HCT116 (cell line): Measurements from ENCODE around the gene SERTM1. TPM values are rescaled to one million over a fixed set of nuclear protein-coding genes. Genes with fewer than 3 reads are reported as not detected.

ENCODE experiments used
- ATAC-seq: fragments of 200-7000 bp; cut with Tn5 transposase; 2 replicates; pipeline ENCODE4 v1.9.1; 2020; ENCODE audit warnings: mild to moderate bottlenecking, moderate library complexity
- BruUV-seq: library from RNA; stranded (reverse); fragments of 400-500 nt; replicated peaks from 2 replicates; lab custom pipeline; 2021; lab: Mats Ljungman, UMichigan
- CTCF ChIA-PET: fragments of 300-600 bp; sonication (Branson Sonifier 250); formaldehyde crosslinking; loops from one replicate; lab custom pipeline; 2021; ENCODE audit warnings: antibody characterized with exemption; lab: Charles Lee
- POLR2A ChIA-PET: fragments of 300-600, 350-600 bp; sonication (Branson Sonifier 250); formaldehyde crosslinking; loops from one replicate; lab custom pipeline; 2021; ENCODE audit warnings: antibody characterized with exemption; lab: Charles Lee
- RAD21 ChIA-PET, 2 experiments: fragments of 300-600 bp; sonication (Branson Sonifier 250); formaldehyde crosslinking; loops; one replicate each; lab custom pipeline; 2023; ENCODE audit warnings: low total read pairs in 2 of 2; ENCODE audit not compliant: uncharacterized antibody in 2 of 2, unreplicated experiment in 2 of 2, low non-redundant PET in 1 of 2; lab: Charles Lee
- DNase-seq: peaks from one replicate; pipeline ENCODE4 v3.0.0-alpha.2; 2010; ENCODE audit warnings: low read depth, low spot score
- H2AFZ ChIP-seq: fragments of 200-600 bp; shearing (Covaris generic), sonication (generic); 2 replicates; pipeline ENCODE4 v1.6.1; 2017; ENCODE audit warnings: low read depth, mixed run types, mixed read lengths, antibody characterized with exemption, low read length; ENCODE audit not compliant: poor library complexity, severe bottlenecking
- H3K27ac ChIP-seq: 2 replicates; pipeline ENCODE4 v1.5.1; 2012; ENCODE audit warnings: low read depth, low read length
- H3K27me3 ChIP-seq: fragments of 200-600 bp; sonication (generic); 2 replicates; pipeline ENCODE4 v1.6.1; 2016; ENCODE audit warnings: mixed run types, low read length, mixed read lengths; ENCODE audit not compliant: insufficient read depth
- H3K36me3 ChIP-seq, 2 experiments: fragments of 200-500 bp in 1 of 2; fragments of 200-600 bp in 1 of 2; sonication (Bioruptor generic) in 1 of 2; sonication (generic) in 1 of 2; 2 replicates each; pipeline versions ENCODE4 v1.5.1 to v1.6.1; 2014 to 2016; ENCODE audit warnings: low read length in 2 of 2, inconsistent platforms in 1 of 2, mixed read lengths in 1 of 2, mixed run types in 1 of 2; ENCODE audit not compliant: insufficient read depth in 2 of 2, control insufficient read depth in 1 of 2
- H3K4me1 ChIP-seq, 2 experiments: fragments of 200-600 bp in 1 of 2; sonication (generic) in 1 of 2; 2 replicates each; pipeline versions ENCODE4 v1.5.1 to v1.6.1; 2012 to 2017; ENCODE audit warnings: low read length in 2 of 2, inconsistent platforms in 1 of 2, mild to moderate bottlenecking in 1 of 2, mixed read lengths in 1 of 2, mixed run types in 1 of 2, moderate library complexity in 1 of 2; ENCODE audit not compliant: insufficient read depth in 2 of 2, control insufficient read depth in 1 of 2
- H3K4me2 ChIP-seq: fragments of 200-600 bp; sonication (generic); 2 replicates; pipeline ENCODE4 v1.6.1; 2017; ENCODE audit warnings: mixed run types, low read length, mixed read lengths
- H3K4me3 ChIP-seq, 2 experiments: fragments of 200-600 bp in 1 of 2; sonication (generic) in 1 of 2; replicated peaks in 1 of 2; 2 replicates each; pipeline ENCODE4 v1.5.1; 2011 to 2016; ENCODE audit warnings: low read length in 2 of 2, control low read depth in 1 of 2, low read depth in 1 of 2, mild to moderate bottlenecking in 1 of 2, mixed read lengths in 1 of 2, mixed run types in 1 of 2
- H3K79me2 ChIP-seq: fragments of 200-600 bp; sonication (generic); 2 replicates; pipeline ENCODE4 v1.6.1; 2017; ENCODE audit warnings: mild to moderate bottlenecking, mixed run types, low read length, moderate library complexity, mixed read lengths; ENCODE audit not compliant: insufficient read depth
- H3K9ac ChIP-seq: fragments of 200-600 bp; sonication (generic); 2 replicates; pipeline ENCODE4 v1.6.1; 2016; ENCODE audit warnings: low read length, mixed read lengths
- H3K9me2 ChIP-seq: fragments of 200-600 bp; sonication (generic), shearing (Covaris generic); 2 replicates; pipeline ENCODE4 v1.6.1; 2017; ENCODE audit warnings: mixed run types, mild to moderate bottlenecking, moderate library complexity; ENCODE audit not compliant: insufficient read depth
- H3K9me3 ChIP-seq, 2 experiments: fragments of 200-500 bp in 1 of 2; fragments of 200-600 bp in 1 of 2; sonication (Bioruptor generic) in 1 of 2; sonication (generic) in 1 of 2; 2 replicates each; pipeline ENCODE4 v1.6.1; 2014 to 2017; ENCODE audit warnings: low read length in 2 of 2, mixed read lengths in 2 of 2, inconsistent platforms in 1 of 2, low read depth in 1 of 2, mild to moderate bottlenecking in 1 of 2, mixed run types in 1 of 2, moderate library complexity in 1 of 2; ENCODE audit not compliant: control insufficient read depth in 1 of 2, insufficient read depth in 1 of 2
- H4K20me1 ChIP-seq: fragments of 200-600 bp; sonication (generic), shearing (Covaris generic); 2 replicates; pipeline ENCODE4 v1.6.1; 2017; ENCODE audit warnings: mixed run types, mild to moderate bottlenecking, moderate library complexity; ENCODE audit not compliant: insufficient read depth
- CEBPB ChIP-seq: IDR thresholded peaks from 2 replicates; pipeline ENCODE4 v1.6.1; 2012; ENCODE audit warnings: low read depth
- EGR1 ChIP-seq: IDR thresholded peaks from 2 replicates; pipeline ENCODE4 v1.6.1; 2012; ENCODE audit warnings: low read depth
- EZH2 ChIP-seq: fragments of 200-600 bp; sonication (generic); IDR thresholded peaks from 2 replicates; pipeline ENCODE4 v1.6.1; 2017; ENCODE audit warnings: antibody characterized with exemption, mixed run types
- EZH2phosphoT487 ChIP-seq: fragments of 200-600 bp; IDR thresholded peaks from 2 replicates; pipeline ENCODE4 v1.6.1; 2018; ENCODE audit warnings: antibody characterized with exemption, borderline replicate concordance
- FOSL1 ChIP-seq: IDR thresholded peaks from 2 replicates; pipeline ENCODE4 v1.6.1; 2012; ENCODE audit warnings: low read depth
- JUND ChIP-seq: IDR thresholded peaks from 2 replicates; pipeline ENCODE4 v1.6.1; 2012
- SP1 ChIP-seq: IDR thresholded peaks from 2 replicates; pipeline ENCODE4 v1.6.1; 2012; ENCODE audit warnings: low read depth
- YY1 ChIP-seq: IDR thresholded peaks from 2 replicates; pipeline ENCODE4 v1.6.1; 2011; ENCODE audit warnings: low read length, low read depth, moderate library complexity, mild to moderate bottlenecking; ENCODE audit not compliant: insufficient replicate concordance; ENCODE audit errors: extremely low read depth
- intact Hi-C: fragments of 100-400 bp; cut with micrococcal nuclease; formaldehyde crosslinking; loops from 2 replicates; pipeline ENCODE4 v1.10.0; 2022
- total RNA-seq: library from RNA; stranded (reverse); gene quantifications from one replicate; pipeline ENCODE4 v1.2.1, GENCODE V29; 2021; ENCODE audit not compliant: unreplicated experiment
- TF ChIP-seq, protein P1 (sequence below): IDR thresholded peaks from 2 replicates; pipeline ENCODE4 v1.6.1; 2012
- TF ChIP-seq, protein P2 (sequence below): IDR thresholded peaks from 2 replicates; pipeline ENCODE4 v1.6.1; 2011; ENCODE audit warnings: mild to moderate bottlenecking, low read length, moderate library complexity; ENCODE audit not compliant: insufficient replicate concordance; ENCODE audit errors: extremely low read depth

SERTM1 gene
- total RNA-seq, 1 experiment from 2014 or later = not detected

DNA sequence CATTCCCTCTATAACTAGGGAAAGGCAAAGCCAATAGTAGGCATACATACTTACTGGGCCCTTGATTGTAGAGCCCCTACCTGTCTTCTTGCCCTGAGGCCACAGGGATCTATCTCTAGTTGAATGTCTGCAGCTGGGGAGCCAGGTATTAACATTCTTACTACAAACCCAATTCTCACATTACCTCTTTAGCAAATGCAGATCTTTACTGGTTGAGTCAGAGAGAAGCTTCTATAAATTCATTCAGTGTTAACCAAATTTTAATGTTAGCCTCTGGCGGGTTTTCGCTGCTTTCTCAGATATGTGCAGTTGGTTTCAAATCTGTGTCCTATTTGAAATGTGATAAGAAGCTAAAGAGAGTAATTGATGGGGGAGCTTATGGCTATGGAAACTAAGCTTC, 43.2 kb downstream of the SERTM1 start:
- Histone ChIP-seq H3K4me2 (no peak overlapping the region), H2AFZ (no peak overlapping the region), H4K20me1 (no peaks in the 10 kb centered on the region), H3K9me2 (no peaks in the 10 kb centered on the region), H3K9ac (no peak overlapping the region), H3K4me1 (no peaks in the 10 kb centered on the region), H3K27me3 (peaks cover 33% of the 10 kb centered on the region; the same call in 1 of the 2 replicates), H3K9me3 (no peaks in the 10 kb centered on the region), H3K79me2 (no peaks in the 10 kb centered on the region), H3K27ac (no peak overlapping the region), H3K4me3 (no peak overlapping the region), H3K36me3 (no peaks in the 10 kb centered on the region)
- ATAC-seq (no peak), DNase-seq (no peak)
- no TSS peak for BruUV-seq
- RAD21 ChIA-PET = no interaction called here
- intact Hi-C loops = no loop called here
- CTCF ChIA-PET = interaction anchor here (1.7 kb wide), 1 partner anchor 19 kb away, joined by 5 read pairs; no protein-coding TSS in a partner anchor
- TF ChIP-seq EGR1 (no peak), EZH2phosphoT487 (no peak), FOSL1 (no peak), CEBPB (no peak), SP1 (no peak), EZH2 (no peak), JUND (no peak), YY1 (no peak)
- TF ChIP-seq, protein P1, sequence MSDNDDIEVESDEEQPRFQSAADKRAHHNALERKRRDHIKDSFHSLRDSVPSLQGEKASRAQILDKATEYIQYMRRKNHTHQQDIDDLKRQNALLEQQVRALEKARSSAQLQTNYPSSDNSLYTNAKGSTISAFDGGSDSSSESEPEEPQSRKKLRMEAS = no peak
- TF ChIP-seq, protein P2, sequence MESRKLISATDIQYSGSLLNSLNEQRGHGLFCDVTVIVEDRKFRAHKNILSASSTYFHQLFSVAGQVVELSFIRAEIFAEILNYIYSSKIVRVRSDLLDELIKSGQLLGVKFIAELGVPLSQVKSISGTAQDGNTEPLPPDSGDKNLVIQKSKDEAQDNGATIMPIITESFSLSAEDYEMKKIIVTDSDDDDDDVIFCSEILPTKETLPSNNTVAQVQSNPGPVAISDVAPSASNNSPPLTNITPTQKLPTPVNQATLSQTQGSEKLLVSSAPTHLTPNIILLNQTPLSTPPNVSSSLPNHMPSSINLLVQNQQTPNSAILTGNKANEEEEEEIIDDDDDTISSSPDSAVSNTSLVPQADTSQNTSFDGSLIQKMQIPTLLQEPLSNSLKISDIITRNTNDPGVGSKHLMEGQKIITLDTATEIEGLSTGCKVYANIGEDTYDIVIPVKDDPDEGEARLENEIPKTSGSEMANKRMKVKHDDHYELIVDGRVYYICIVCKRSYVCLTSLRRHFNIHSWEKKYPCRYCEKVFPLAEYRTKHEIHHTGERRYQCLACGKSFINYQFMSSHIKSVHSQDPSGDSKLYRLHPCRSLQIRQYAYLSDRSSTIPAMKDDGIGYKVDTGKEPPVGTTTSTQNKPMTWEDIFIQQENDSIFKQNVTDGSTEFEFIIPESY = no peak
- POLR2A ChIA-PET = no interaction called here
